Dermis blood vessel endothelial cell (primary cell): ENCODE measurements around the gene HERPUD1. TPM values are rescaled to one million over a fixed set of nuclear protein-coding genes. Genes with fewer than 3 reads are reported as not detected.
A peak's percentile ranks its signal among the peaks of the same experiment; 100 is the strongest.
"Not testable (repeated sequence)": the region's sequence is repeated elsewhere in the genome, so short reads cannot be mapped to it uniquely, and the experiment has no call there.

ENCODE experiments used
- DNase-seq: peaks from one replicate; pipeline ENCODE4 v3.0.0; 2010
- total RNA-seq: library from RNA; depleted of rRNA; stranded (reverse); fragments of >200 nt; gene quantifications from 2 replicates; pipeline ENCODE4 v1.2.3, GENCODE V29; 2014

HERPUD1 gene
- total RNA-seq, 1 donor from 2014 or later = 88.0 TPM

DNA sequence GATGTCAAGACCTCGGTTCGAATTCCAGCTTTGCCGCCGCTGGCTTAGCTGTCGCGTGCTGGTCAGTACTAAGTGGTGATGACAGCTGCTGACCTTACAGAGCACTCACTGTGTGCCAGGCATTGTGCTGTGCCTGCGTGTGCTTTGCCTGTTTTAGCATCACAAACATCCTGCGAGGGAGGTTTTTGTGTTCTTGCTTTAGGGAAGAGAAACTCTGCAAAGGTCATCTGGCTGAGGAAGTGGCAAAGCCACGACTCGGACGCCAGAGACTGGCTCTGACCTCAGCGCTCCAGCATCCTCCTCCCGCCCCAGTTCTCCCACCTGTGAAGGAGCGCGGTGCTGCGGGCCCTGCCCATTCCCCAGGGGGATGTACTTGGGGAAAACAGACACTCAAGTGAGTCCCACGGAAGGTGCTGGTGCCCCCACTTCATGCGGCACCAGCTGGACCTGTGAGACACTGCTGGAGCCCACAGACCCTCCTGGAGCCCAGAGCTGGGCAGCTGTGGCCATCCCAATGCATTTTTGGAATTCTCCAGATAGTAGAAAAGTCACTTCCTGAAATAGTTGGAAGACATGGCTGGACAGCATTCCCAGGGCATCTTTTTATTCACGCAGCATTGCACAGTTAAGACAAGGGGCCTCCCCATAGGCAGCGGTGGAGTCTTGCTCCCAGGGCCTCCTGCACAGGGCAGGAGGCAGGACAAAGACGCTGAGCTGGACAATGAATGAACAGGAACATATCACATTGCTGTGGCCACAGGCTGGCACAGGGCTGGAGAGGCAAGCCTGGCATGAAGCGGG, 20.0 kb upstream of the HERPUD1 start:
- no peak for DNase-seq

DNA sequence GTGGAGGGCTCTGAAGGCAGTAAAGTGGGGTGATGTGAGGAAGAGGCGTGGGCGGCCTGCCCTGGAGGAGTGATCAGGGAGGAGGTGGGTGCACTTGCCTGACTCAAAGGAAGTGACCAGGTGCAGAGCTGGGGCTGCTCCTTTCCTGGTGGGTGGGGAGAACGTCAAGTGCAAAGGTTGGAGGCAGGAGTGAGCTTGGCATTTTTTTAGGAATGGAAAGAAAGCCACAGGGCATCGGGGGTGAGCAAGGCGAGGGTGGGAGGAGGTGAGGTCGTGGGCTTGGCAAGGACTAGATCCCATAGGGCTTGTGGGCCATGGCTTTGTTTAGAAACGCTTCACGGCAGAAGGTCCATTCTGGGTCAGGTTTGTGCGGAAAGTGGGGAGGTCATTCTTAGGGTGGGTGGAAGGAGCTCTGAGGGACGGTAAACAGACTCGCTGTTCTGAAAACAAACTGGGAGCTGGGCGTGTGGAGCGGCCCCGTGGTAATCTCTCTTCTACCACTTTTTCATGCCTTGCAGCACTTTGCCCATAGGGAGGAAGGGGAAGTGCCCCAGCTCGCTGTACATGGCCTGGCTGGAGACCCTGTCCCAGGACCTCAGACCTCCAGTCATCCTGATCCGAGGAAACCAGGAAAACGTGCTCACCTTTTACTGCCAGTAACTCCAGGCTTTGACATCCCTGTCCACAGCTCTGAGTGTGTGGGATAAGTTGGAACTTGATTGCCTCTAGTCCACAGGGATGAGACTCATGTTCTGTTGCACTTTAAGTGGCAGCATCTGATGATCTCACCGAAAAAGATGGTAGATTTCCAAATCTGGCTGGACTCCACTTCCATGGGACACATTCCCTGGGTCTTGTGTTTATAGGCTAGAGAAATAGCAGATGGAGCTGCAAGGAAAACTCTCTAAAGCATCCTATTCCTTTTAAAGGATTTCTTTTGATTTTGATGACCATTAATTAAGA, 18.9 kb upstream of the HERPUD1 start:
- DNase-seq = no peak

DNA sequence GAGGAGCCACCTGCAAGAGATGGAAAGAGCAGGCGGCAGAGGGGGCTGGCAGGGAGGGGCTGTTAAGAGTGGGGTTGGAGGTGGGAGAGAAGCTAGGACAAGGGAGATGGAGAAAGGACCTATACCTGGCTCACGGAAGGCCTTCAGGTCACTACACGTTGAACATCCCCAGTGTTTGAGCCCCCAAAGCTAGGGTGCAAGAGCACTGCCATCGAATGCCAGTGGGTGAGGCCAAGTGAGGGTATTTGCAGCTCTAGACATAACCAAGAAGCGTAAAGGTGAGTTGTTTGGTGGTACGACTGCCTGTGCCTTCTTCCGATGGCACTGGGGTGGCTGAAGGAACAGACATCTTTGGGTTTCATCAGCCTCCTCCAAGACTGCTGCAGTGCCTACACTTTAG, 17.0 kb upstream of the HERPUD1 start:
- DNase-seq = no peak

DNA sequence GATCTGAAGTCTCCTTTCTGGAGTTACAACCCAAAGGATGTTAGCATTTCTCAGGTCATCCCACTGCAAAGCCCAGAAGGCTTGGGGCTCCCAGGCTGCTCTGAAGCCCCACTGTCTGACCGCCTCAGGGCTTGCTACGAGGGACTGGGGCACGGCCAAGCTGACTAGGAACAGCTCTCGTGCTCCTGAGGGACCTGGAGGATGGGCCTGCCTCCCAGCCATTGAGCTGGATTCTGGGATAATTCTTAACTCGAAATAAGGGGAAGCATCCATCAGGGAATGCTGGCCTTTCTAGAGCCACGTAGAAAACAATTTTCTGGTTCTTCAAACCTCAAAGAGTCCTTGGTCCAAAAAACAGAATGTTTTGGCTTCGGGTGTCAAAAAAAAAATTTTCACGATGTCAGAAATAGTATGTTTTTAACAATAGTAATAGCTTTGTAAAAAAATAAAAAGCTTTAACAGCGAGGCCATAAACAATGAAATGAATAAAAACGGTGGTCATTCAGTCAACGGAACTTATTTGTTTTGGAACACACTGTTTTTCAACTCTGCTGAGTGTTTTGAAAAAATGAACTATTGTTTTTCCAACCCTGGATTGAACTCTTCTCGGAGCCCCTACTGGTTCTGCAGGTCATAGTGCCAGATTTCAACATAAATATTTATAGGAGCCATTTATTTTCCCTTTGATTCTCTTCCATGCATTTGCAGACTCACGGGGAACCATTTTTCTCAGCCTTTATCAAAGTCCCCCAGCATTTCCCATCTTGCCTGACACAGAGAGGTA, 16.4 kb upstream of the HERPUD1 start:
- DNase-seq = peak; percentile 58

DNA sequence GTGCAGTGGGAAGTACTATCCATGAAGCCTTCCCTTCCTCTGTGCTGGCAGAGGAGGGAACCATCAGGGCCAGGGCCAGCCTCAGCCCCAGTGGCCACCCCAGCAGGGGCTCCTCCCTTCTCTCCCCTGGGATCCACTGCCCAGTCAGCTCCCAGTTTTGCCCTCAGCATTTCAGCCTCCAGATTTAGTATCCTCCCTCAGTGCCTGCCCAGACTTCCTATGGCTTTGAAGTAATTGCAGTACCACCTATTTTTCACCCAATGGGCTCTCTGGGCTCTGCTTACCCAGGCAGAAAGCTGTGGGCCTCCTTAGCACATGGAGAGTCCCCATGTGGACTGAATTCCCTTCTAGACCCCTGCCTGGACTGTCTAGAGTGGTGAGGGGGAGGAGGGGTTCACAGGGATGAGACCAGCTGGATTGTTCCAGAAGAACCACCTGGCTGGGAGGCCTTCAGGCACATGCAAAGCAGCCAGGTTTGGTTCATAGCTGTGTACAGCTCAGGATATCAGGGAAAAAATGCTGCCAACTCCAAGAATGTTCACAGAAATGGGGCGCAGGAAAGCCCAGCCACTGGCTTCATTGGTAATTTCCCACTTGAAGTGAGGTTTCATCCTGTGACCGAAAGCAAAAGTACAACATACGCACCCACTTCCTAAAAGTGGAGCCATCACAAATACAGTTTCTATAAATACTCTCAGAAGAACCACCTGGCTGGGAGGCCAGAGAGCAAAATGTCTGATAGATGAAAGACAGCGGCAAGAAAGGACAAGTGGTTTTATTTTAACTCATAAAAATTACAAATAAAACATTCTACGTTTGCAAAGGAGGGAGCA, 15.2 kb upstream of the HERPUD1 start:
- no peak for DNase-seq

DNA sequence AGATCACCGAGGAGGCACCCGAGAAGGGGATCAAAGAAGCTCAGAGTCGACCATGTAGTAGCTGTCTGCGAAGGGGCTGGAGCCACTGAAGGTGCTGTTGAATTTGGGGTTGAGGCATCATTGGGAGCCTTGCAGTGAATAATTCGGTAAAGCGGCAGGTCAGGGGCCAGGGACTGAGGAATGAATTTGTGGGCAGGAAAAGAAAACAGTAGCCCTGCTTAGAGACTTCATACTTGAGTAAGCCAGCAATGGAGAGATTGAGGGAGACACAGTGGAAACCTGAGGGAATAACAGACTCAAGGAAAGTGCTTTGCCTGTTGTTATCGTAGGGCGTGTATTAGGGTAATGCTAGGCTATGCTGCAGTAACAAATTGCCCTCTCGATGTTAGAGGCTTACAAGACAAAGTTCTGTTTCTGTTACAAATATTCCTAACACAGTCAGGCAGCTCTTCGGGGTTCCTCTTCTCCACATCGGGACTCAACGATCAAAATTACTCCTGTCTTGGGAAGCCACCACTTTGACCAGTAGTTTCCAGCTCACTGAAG, 13.4 kb upstream of the HERPUD1 start:
- no peak for DNase-seq

DNA sequence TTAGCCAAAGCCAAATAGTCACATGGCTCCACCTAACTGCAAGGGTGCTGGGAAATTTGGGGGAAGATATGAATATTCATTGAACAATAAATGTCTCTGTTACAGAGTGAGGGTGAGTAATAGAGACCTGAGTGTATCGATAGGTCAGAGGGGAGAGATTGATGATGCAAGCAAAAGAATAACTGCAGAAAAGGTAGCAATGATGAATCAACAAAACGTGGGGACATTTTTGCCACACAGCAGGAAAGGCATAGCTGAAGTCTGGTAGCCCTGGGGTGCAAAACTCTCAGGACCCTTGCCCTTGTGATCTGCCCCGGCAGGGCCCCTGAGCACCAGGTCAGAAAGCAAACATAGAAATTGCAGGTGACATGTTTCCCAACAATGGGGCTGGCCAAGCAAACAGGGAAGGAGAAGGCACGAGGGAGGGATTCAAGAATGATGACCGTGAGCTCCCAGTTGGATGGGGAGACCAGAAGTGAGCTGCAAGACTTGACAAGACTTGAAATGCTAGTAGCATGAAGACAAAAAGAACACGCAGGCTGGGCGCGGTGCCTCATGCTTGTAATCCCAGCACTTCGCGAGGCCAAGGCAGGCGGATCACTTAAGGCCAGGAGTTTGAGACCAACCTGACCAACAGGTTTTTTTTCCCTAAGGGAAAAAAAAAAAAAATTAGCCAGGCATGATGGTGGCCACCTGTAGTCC, 12.7 kb upstream of the HERPUD1 start:
- no peak for DNase-seq

DNA sequence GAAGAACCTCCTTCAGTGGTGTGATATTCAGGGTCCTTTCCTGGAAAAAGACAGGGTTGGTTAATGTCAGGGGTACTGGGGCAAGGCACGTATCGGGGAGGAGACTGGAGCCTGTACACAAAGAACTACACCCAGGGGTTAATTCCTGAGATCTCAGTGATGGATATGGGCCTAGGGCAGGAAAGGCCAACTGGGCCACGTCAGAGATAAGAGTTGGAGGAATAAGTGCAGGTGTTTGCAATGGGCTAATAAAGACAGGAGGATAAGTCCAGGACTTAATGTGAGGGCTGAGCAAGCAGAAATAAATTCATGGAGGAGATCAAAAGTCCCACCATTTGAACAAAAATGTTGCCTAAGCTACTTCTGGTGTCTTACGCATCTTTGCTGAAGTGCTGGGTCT, 10.4 kb upstream of the HERPUD1 start:
- no peak for DNase-seq

DNA sequence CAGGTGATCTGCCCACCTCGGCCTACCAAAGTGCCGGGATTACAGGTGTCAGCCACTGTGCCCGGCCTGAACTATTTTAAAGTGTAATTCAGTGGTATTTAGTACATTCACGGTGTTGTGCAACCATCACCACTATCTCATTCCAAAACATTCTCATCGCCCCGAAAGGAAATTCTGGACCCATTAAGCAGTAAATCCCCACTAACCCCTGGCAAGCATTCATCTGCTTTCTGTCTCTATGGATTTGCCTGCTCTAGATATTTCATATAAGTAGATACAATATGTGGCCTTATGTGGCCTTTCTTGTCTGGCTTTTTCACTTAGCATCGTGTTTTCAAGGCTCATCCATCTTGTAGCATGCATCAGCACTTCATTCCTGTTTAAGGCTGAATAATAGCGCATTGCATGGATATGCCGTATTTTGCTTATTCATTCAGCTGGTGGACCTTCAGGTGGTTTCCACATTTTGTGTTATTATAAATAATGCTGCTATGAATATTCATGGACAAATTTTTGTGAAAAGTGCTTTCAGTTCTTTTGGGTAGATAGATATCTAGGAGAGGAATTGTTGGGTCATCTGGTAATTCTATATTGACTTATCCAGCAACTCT, 8.4 kb upstream of the HERPUD1 start:
- DNase-seq = no peak

DNA sequence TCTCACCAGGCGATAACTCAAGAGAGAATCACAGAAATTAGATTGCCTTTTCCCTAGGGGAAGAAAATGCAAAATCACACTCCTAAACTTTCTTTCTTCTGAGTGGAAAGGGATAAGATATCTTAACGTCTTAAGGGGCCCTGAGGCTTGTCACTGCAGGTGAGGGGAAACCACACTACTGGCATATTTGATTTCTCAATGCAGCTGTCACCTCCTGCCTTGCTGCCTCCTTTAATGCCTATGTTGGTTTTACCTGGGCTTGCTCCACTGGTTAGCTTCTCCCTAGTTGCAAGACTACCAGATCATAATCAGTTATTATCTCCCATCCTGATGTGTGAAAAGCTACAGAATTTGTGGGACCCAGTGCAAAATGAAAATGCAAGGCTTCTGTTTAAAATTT, 4.5 kb upstream of the HERPUD1 start:
- DNase-seq = no peak

DNA sequence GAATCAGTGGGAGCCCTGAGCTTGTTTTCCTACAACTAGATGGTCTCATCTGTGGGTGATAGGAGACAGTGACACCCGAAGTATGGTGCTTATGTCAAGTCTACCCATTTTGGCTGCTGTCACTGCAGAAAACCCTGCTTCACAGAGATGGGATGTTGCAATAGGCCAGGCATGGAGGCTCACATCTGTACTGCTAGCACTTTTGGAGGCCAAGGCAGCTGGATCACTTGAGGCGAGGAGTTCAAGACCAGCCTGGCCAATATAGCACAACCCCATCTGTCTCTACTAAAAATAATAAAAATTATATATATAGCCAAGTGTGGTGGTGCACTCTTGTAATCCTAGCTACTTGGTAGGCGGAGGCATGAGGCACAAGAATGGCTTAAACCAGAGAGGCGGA, 2.3 kb upstream of the HERPUD1 start:
- DNase-seq = no peak

DNA sequence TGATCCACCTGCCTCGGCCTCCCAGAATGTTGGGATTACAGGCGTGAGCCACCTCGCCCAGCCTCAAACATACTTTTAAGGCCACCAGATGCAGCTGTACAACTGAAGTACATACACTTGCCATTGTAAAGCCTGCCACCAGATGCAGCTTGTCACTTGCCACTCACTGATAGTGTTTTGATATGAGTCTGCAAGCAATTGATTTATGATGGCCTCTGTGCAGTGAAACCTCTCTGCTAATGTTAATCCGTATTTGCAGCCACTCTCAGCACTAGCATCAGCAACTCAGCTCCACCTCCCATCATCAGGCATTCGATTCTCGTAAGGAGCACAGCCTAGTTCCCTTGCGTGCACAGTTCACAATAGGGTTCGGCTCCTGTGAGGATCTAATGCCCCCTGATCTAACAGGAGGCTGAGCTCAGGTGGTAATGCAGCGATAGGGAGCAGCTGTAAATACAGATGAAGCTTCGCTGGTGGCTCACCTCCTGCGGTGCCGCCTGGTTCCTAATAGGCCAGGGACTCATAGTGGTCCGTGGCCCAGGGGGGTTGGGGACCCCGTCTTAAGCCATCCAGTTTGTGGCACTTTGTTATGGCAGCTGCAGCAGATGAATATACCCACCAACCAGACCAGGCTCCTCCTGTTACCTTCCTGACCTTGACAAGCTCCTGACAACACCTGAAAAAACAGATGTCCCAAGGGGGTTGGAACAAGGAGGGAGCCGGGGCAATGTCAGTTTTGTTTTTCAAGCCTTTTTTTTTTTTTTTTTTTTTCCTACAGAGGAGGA, 1.3 kb upstream of the HERPUD1 start:
- no peak for DNase-seq

DNA sequence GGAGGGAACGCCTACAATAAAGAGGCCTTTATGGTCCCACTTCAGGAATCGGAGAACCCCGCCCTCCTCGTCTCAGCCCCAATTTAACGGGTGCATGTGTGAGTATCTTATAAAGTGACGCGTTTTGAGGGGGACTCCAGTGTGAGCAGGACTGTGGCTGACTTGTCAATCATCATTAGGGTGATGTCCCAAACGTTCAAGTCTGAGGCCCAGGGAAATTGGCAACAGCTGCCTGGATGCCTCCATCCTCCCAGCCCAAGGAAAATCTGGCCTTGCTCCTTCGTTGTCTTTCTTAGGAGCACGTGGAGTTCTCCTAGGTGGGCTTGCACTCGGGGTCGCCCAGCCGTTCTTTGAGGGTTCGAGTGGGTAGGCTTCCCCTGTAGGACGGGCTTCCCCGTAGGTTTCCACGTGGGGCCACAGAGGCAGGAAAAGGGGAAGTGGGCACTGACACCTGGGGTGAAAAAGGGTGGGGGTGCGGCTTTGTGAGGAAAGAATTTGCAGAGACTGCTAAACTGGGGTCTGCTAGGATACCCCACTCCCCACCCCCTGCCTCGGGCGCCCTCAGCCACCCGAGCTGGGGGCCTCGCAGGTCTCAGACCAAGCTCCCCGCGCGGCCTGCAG, 561 bp upstream of the HERPUD1 start:
- no peak for DNase-seq

DNA sequence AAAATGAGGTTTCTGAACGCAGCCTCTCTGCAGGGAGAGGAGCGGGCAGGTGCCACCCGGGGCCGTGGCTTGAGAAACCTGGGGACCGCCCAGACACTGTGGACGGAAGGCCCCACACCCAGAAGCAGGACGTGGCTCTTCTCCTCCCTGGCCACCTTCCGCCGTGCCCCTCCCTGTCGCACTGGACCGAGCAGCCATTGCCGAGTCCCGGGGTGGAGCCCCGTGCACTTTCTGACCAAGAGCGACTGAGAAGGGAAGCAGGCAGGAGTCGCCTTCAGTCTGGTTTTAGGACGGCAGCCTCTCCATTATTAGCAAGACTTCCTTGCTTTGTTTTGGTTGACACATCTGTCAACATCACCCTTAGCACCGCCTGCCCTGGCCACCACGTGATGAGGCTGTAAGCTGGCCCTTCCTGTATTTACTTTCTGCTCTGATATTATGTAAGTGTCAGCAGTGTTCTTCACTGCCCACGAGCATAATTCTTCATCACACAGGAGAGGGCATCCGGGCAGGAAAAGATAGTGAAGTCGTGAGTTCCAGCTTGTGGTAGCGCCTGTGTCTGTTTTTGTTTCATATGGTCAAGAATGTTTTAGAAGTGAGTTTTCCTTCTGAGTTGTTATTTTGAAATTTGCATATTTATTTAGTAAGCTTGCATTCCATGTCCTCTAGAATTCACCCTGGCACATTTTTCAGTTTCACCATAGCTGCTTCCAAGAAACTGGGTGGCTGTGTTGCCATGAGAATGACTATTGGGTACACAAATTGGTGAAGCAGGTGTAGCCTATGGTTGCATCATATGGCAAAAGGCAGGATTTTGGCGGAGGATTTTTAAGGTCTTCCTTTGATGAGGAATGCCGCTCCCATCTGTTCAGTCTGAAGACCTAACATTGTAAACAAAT, 1.0 kb downstream of the HERPUD1 start:
- peak; percentile 90 for DNase-seq

DNA sequence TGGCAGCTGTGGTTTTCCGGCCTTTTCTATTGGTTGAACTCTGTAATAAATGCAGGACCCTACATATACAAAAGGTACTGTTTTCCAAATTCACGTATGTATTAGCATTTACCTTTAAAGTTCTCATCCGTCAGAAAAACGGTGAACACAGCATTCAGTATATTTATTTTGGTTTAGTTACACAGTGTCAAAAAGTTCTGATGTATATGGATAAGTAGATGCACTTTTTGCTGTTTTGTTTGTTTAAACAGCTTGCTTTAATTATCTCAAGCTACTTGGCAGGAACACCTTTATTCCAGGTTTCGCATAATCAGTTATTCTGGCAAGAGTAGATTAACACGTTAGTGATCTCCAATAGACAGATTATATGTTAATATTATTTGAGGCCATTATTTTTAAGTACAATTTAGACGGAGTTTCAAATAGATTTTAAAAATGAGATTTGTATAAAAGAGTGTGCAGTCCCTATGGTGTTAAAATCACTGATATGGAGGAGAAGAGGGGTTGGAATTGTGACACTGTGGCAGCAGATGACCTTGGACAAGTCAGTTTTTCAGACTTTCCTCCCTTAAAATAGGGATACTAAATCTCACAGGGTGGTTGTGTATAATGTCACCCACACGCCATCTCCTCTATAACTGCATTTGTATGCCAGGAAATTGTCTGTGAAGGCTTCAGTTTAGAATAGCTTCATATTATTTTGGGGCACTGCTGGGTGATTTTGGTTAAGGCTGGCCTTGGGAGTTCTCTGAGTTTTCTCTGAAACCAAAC, 2.1 kb downstream of the HERPUD1 start:
- DNase-seq = no peak

DNA sequence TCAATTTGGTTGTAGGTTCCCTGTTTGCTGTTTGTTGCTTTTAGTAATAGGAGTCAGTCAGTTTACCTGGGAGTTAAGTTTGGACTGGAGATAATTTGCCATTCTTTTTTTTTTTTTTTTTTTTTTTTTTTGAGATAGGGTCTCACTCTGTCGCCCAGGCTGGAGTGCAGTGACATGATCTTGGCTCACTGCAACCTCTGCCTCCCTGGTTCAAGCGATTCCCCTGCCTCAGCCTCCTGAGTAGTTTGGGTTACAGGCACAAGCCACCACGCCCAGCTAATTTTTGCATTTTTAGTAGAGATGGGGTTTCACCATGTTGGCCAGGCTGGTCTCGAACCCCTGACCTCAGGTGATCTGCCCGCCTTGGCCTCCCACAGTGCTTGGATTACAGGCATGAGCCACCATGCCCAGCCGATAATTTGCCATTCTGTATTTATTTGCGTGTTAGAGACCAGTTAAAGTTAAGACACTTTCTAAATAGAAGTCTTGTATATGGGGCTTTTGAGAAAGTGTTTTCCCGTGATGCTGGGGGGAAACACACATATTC, 2.7 kb downstream of the HERPUD1 start:
- not testable (repeated sequence) for DNase-seq

DNA sequence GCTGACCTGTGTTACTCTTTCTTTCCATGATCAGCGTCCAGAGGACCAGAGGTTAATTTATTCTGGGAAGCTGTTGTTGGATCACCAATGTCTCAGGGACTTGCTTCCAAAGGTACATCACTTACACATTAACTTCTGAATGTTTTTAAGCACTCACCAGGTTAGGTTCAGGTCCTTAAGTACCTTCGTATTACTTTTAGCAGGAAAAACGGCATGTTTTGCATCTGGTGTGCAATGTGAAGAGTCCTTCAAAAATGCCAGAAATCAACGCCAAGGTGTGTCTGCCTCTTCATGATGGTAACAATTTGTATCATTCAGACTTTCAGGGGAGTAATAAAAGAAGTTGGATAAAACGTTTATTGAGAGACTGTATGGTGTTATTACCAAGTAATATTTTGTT, 3.3 kb downstream of the HERPUD1 start:
- DNase-seq = no peak
